GM19238 (cell line): Measurements from ENCODE around the gene KIF9.
"Not testable (repeated sequence)": the region's sequence is repeated elsewhere in the genome, so short reads cannot be mapped to it uniquely, and the experiment has no call there.

Experiments
- DNase-seq: peaks from one replicate; pipeline ENCODE4 v3.0.0; 2011; ENCODE audit warnings: low spot score; ENCODE audit not compliant: insufficient read length

KIF9 gene

DNA sequence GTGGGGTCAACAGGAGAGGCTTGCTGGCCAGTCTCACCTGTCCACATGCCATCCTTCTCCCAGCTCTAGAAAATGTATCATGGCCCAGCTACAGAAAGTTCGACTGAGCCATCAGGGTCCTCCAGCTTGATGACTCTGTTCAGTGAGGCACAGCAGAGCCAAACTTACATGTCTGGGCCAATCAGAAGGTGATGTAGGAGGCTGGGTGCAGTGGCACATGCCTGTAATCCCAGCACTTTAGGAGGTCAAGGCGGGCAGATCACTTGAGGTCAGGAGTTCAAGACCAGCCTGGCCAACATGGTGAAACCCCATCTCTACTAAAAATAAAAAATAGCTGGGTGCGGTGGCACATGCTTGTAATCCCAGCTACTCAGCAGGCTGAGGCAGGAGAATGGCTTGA, 31.5 kb downstream of the KIF9 start:
- DNase-seq: not testable (repeated sequence)

DNA sequence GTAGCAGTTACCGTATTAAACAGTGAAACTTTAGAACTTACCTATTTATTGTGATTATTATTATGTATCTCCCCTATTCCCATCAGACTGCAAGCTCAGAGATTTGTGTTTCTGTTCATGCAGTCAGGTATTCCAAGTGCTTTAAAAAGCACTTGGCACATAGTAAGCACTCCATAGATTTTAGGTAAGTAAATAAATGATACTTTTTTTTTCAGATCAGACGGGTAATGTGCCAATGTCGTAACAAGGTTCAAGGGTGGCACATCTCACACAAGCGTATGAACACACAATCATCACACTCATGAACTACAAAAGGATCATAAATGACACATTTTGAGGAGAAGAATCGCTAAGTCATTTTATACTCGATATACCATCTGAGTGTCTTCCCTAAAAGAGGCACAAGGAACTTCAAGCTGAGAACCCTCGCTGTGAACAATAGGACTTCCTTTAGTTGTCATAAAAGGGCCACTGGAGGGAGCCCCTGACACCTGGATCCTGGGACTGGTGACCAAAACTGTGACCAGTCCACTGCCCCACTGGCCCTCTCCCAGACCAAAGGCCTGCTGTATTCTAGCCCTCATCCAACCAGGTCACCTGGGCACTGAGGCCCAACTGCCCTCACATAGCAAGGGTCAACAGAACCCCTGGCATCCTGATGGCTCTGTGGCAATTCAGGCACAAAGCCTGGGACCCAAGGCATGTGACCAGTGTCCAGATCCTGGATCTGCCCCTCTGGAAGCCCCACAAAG, 32.1 kb downstream of the KIF9 start:
- no peak for DNase-seq

DNA sequence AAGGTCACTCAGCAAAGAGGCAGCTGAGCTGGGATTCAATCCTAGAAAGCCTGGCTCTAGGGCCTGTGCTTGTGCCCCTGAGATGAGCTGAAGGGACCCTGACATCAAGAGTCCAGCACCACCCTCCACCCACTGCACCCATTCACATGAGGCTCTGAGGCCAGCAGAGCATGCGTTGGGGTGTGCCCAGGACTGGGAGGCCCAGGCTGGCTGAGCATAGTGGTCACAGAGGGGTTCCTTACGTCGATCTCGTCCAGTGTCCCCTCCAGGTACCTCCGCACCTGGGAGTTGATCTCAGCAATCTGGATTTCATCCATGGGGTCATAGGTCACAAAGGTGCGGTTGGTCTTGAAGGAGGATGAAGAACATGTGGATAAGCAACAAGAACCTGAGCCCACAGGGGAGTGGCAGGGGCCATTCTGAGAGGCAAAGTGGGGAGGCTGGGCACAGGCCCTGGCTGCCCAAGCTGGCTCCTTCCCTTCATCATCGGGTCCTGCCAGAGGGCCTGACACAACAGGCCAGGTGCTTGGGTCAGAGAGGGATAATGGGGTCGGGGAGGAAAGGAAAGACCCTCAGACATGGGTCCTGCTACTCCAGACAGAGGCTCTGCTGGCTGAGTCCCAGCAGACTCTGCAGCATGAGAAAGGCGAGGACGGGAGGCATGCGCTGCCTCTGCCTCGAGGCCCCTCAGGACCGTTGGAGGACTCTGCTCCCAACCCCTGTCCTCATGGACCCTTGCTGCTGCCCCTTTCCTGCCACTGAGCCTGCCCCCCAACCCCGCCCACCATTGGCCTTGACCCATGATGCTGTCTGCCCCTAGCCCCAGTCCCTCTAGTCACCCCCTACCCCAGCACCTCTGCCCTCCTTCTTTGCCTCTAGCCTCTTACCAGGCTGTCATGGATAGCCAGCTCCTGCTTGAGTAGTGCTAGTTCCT, 35.2 kb downstream of the KIF9 start:
- DNase-seq: no peak

DNA sequence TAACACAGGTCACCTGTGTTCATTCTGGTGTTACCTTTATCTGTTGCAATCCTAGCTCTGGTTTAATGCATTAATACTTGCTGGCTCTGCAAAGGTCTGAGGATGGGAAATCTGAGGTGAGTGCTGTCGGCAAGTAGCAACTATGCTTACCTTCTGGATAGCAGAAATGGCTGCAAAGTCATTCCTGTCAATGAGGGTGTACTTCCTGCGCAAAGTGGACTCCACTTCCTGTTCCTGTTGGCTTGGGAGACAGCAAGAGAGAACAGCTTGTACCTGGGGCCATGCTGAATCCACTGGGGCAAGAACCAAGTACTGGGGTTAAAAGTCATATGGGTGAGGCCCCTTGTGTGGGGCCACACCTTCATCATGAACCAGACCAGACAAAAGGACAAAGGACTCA, 37.3 kb downstream of the KIF9 start:
- DNase-seq: no peak

DNA sequence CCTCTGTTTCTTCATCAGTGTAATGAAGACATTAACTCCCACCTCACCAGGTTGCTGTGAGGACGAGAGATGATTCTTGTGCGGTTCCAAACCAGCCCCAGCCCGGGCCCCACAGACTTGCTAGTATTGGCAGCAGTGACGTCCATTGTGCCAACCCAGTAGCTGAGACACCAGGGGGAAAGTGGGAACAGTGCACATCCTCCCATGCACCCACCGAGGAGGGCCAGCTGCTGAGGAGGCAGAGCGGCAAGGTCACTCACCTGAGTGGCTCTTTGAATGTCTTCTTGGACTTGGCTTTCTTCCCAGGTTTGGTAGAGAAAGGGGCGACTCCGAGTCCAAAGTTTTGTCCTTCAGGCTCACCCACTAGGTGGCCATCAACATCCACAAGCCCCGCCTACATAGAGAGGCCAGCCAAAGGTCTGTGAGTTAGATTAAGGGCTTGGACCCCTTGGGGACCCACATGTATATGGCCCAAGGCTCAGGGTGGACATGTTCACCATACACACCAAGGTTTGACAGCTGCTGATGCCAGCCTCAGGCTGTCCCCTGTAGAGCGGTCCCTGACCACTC, 38.0 kb downstream of the KIF9 start:
- no peak for DNase-seq

DNA sequence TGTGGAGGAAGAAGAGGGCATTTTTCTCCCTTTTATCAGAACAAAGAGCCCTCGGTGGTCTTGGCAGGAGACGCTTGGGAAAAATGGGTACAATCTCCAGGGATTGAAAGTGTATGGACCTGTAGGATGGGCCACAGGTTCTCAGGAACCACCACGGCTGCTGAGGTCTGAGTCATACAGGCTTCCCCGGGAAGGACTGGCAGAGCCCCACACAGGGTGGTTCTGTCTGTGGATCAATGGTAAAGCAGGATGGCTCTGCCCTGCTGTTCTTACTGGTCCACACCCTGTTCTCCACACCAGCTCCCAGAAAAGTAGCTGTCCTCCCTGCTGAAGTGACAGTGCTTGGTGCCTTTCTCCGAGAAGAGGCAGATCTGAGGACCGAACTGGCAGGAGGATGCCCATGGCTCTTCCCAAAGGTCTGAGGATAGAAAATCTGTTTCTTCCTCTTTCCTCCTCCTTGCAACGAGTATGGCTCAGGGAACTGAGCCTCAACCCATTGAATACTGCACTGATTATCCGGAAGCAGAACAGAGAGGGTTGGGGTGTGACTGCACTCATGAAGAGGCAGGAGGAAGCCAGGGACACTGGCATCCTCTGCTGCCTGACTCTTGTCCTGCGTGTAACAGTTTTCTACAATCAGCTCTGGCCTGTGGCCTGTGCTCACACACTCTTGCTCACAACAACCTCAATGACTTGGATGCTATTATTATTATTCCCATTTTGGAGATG, 39.0 kb downstream of the KIF9 start:
- no peak for DNase-seq

DNA sequence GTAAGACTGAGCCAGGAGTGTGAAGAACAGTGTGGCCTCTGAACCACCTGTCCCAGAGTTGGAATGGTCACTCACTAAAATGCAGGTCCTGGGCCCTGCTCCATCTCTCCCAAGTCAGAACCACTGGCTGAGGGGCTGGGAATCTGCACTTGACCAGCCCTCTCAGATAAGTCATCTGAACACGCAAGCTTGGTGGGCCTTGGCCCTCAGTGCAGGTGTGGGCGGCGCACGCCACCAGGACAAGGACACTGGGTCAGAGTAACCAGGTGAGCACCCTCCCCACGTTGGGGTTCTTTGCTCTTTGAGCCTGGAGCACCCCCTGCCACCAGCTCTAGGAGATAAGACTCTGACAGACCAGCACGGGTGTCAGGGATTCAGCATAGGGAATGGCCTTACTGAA, 42.7 kb downstream of the KIF9 start:
- DNase-seq: no peak

DNA sequence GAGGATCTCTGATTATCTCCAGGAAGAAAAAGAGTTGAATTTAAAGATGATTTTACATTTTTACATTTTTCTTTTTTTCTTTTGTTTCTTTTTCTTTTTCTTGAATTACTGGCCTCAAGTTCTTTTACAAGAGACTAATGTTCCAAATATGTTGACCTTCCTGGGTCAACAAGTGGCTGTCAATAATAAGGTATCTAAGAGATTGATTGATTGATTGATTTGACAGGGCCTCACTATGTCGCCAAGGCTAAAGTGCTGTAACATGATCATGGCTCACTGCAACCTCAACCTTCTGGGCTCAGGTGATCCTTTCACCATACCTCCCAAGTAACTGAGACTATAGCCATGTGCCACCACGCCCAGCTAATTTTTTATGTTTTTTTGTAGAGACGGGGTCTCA, 44.6 kb downstream of the KIF9 start:
- no peak for DNase-seq

DNA sequence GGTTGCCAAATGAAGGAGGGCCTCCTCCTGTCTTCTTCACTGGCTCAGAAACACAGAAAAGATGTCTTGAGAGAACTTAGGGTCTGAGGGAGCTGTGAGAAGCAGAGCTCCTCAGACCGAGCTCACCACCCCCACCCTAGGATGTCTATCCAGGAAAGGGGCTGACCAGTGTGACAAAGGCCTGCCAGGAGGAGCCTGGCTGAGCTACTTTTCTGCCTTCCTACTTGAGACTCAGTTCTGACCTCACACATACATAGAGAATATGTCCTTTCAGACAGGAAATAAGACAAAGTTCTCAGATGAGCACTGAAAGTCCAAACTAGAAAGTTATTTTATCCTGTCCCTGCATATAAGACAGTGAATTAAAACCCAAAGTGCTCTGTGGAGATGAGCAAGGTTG, 54.5 kb downstream of the KIF9 start:
- no peak for DNase-seq

DNA sequence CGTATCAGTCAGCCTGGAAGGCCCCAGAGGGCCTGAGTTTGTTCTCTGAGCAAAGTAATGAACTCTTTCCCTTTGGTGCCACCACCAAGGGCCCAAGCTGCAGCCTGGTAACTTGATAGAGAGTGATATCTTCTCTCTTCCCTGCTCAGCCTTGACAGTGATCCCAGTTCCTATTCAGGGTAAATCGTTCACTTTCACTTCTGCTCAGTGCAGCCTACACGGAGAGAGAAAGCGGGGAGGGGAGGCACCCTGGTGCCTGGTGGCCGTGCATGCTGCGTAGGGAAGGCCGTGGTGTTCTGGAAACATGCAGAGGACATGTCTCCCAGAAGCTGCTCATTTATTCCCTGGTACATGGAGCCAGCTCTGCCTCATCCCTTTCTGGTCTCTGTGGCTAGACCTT, 54.9 kb downstream of the KIF9 start:
- no peak for DNase-seq

DNA sequence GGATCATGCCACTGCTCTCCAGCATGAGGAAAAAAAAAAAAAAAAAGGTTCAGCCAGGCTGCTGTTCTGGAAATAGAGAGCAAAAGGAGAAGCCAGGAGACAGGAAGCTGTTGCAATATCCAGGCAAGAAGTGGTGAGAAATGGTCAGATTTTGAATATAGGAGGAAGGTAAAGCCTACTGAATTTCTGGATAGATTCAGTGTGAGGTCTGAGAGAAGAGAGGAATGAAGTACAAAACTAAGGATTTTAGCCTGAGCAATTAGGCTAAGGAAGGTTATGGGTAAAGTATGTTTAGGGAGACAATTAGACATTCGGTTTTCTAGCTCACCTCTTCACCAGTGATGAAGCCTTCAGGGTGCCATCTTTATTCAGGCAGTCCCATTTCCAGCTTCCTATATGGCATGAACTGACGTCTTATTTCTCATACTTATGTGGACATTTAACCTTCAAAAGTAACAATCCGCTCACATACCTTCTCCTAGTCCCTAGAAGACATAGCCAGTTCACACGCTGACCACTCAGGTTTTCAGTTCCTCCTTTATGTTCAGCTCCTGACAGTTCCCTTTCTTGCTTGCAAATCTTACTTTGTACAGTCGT, 57.2 kb downstream of the KIF9 start:
- peak; percentile 33 for DNase-seq

DNA sequence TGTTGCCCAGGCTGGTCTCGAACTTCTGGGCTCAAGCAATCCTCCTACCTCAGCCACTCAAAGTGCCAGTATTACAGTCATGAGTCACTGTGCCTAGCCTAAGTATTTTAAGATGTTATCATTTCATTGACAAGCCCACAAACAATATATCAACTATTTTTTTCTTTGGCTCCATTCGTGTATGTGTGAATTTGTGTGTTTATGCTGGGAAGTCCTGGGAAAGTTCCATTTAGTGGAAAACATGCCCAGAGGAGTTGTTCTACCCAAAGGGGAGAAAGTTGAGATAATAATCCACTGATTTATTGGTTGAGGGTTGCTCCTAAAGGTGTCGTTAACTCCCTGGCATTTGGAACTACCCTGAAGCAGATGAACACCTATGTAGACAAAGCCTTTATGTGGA, 58.8 kb downstream of the KIF9 start:
- no peak for DNase-seq

DNA sequence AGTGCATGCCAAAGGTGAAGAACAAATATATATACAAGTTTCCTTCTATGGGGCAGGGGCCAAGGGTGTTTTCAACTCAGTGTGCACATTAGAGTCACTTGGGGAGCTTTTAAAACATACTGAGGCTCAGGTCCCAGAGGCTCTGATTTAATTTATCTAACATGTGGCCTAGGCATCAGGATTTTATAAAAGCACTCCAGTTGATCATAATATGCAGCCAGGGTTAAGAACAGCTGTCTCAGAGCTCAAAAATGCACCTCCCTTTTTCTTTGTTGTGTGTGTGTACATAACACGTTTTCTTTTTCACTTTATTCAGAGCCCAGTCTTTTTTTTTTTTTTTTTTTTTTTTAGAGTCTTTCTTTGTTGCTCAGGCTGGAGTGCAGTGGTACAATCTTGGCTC, 60.8 kb downstream of the KIF9 start:
- no peak for DNase-seq

DNA sequence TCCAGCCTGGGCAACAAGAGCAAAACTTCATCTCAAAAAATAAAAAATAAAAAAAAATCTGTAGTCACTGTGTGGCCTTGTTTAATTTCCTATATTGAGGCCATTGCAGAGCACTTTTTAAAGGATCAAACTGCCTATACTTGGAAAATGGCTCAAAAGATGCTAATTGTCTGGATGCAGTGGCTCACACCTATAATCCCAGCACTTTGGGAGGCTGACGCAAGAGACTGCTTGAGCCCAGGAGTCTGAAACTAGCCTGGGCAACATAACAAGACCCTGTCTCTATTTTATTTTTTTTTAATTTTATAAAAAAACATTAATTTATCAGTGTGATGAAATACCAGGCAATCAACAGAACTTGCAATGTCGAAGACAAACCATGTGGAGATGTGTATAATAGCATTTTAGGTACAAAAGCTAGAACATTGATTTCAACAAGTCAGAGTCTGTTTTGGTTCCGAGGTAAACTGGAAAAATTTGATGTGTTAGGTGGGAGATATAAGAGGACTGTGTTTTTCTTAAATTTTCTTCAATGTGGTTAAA, 71.7 kb downstream of the KIF9 start:
- DNase-seq: no peak

DNA sequence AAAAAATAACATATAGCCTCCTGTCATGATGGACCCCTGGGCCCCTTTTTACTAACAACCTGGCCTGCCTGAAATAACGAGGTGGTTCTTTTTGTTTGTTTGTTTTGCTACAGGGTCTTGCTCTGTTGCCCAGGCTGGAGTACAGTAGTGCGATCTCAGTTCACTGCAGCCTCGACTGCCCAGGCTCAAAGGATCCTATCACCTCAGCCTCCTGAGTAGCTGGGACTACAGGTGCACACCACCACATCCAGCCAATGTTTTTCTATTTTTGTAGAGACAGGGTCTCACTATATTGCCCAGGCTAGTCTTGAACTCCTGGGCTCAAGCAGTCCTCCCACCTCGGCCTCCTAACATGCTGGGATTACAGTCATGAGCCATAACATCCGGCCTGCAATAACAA, 76.6 kb downstream of the KIF9 start:
- not testable (repeated sequence) for DNase-seq

DNA sequence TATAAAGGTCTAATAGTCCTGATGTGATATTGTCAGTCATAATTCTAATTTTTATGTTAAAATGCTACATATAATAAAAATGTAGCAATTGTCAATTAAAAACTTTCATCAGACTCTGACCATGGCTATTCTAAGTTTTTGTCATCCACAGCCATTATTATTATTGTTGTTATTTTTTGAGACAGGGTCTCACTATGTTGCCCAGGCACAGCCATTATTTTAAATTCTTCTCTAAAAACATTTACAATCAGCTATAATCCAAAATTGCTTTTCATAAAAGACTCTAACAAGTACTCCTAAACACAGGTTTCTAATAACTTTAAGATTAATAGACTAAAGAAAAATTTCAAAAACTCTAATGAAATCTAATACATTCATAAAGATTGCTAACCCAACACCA, 77.7 kb downstream of the KIF9 start:
- no peak for DNase-seq

DNA sequence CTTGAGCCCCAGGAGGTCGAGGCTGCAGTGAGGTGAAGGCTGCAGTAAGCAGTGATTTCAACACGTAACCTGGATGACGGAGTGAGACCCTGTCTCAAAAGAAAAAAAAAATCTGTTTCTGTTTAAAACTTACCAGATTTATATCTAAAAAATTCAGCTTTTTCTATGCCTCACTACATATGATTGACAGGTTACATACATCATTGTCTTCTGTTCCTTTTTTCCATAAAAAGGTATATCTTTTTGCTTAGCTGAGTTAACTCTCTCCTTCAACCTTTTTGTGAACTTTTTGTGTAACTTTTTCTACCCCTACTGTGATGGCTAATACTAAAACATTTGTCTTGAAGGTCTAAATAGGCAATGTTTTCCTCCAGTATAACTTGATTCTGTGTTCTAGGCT, 80.1 kb downstream of the KIF9 start:
- no peak for DNase-seq

DNA sequence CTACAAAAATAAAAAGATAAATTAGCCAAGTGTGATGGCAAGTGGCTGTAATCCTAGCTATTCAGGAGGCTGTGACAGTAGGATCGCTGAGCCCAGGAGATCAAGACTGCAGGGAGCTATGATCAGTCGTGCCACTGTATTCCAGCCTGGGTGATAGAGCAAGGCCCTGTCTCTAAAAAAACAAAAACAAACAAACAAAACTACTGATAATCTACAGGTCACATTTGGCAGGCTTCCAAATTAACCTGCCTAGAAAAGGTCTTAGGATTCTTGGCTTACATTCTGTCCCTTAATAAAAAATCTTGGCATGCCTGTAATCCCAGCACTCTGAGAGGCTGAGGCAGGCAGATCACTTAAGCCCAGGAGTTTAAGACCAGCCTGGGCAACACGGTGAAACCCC, 85.3 kb downstream of the KIF9 start:
- DNase-seq: no peak

DNA sequence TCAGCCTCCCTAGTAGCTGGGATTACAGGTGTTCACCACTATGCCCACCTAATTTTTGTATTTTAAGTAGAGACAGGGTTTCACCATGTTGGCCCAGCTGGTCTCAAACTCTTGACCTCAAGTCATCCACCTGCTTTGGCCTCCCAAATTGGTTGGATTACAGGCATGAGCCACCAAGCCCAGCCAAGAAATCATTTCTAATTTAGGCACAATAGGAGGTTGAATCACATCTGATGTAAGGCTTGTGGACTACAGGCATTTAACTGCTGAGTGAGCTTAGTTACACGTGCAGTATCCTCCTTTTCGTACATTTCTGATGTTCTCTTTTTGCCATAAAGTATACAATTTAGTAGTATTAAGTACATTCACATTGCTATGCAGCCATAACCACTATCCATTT, 87.6 kb downstream of the KIF9 start:
- no peak for DNase-seq

DNA sequence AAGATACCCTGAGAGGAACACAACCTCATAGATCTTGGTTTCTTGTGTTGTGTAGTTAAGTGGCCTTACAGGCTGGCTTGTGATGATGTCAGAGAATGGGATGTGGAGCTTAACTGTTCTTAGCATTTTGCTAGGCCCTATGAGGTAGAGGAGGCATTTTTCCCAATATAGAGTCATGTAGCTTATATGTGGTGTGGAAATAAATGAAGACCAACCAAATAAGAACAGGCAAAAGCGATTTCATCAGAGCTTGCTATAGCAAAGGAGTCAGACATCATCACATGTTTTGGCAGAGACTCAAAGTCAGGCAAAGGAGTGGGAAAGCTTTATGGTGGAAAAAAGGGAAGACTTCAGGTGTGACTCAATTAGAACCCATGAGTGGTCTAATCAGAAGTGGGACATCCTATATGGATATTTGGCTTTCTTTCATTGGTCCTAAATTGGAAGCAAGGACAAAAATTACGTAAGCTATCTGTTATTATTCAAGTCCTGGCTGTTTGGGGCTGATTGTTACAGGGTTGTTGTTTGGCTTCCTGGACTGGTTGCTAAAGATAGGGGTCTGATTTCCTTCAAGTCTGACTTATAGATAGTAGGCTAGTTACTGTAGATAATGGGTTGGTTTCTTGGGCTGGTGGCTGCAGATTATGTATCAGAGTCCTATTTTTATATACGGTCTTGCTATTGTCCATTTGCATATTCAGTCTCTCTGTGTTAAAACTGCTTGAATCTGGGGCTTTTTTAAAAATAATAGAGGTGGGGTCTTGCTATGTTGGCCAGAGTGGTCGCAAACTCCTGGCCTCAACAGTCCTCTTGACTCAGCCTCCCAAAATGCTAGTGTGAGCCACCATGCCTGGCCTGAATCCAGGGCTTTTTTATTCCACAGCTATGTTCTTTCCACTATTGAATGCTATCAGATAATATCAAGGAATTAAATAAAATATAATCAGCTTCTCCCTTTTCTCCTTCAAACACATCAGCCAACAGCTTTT, 88.4 kb downstream of the KIF9 start:
- no peak for DNase-seq
